Measurements from ENCODE around the gene FAM200B.

FAM200B gene

DNA sequence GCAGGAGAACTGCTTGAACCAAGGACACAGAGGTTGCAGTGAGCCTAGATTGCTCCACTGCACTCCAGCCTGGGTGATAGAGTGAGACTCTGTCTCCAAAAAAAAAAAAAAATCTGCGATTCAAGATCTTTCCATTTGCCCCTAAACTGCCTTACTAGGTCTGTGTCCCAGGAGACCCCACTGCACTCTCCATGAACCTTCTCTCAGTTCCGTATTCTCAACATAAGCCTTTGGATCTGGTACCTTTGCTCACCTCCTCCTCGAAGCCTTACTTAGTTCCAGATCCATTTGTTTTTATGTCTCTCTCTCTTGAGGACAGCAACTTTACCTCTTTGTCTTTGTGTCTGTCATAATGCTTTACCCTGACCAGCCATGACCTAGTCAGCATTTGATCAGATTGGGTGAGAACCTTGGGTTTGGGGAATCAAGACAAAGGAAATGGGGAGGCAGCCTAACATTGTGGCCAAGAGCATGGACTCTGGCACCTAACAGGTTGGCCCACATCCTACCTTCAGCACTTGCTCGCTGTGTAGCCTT, 55.0 kb downstream of the FAM200B start:
- DNase-seq (ENCODE audit: low spot score): no peak

DNA sequence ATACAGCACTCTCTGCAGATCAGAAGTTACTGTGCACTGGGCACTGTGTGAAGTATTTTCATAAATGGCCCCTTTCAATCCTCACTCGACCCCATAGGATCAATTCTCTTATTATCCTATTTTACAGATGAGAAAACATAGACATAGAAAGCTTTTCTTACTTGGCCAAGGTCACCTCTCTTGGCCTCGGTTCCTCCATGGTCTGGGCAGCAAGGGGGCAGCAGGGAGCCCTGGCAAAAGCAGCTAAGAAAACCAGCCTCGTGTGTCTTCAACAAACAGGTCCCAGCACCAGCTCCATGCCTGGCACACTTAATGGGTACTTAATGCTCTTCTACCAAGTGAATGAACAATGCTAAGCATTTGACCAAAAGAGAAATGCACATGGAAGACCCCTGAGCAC, 55.6 kb downstream of the FAM200B start:
- DNase-seq (ENCODE audit: low spot score): no peak

DNA sequence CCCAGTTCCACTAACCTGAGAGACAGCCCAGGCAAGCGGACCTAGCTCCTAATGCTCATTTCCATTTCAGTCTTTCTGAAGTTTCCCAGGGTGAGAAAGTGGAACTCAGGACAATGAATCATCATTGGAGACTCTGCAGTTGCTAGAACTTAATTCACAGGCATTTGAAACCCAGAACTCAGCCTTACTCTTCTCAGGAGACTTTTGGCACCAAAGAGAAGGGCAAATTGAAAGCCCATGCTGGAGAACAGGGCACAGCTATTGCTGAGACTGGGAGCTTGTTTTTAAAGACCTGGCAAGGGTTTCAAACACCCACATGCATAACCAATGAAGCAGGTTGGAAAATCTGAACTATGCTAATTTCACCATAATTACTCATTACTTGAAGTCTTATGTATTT, 57.2 kb downstream of the FAM200B start:
- no peak for DNase-seq (ENCODE audit: low spot score)
